Prostate gland (tissue), 2 donors: ENCODE measurements around the gene E2F1.

Experiments used
- CTCF ChIP-seq, 4 experiments: fragments of 200-600 bp in 2 of 4; fragments of 450-650 bp in 2 of 4; sonication (generic) in 2 of 4; IDR thresholded peaks; 1 replicate in 3 of 4; 2 replicates in 1 of 4; pipeline ENCODE4 v1.5.1; 2016 to 2019; ENCODE audit warnings: antibody characterized with exemption in 4 of 4, mild to moderate bottlenecking in 2 of 4, moderate library complexity in 2 of 4
- POLR2A ChIP-seq: fragments of 450-650 bp; IDR thresholded peaks from one replicate; pipeline ENCODE4 v1.6.1; 2016; ENCODE audit warnings: antibody characterized with exemption, mild to moderate bottlenecking
- POLR2AphosphoS5 ChIP-seq: sonication (generic); formaldehyde crosslinking; IDR thresholded peaks from one replicate; pipeline ENCODE4 v1.6.1; 2017; ENCODE audit warnings: antibody characterized with exemption

GRCh38 chr20:33658929-33659328 lies 27.3 kb downstream of the E2F1 start:
- TF ChIP-seq CTCF (IDR thresholded peaks at IDR 0.05) (no peak), POLR2A (no peak), POLR2AphosphoS5 (no peak)
